Esophagus squamous epithelium (tissue), 5 donors: Measurements from ENCODE around the gene DHRS1. TPM values are rescaled to one million over a fixed set of nuclear protein-coding genes. Genes with fewer than 3 reads are reported as not detected.
A peak's percentile ranks its signal among the peaks of the same experiment; 100 is the strongest.

Source experiments
- DNase-seq: peaks from one replicate; lab custom pipeline; 2025; lab: John Stamatoyannopoulos, UW
- H3K27ac ChIP-seq, 4 donors: fragments of 200-600 bp; sonication (generic); one replicate each; pipeline ENCODE4 v1.5.1; 2016 to 2019; ENCODE audit warnings: mild to moderate bottlenecking in 1 of 4
- H3K27me3 ChIP-seq, 4 donors: fragments of 200-600 bp; sonication (generic); 1 replicate in 3 of 4; 2 replicates in 1 of 4; pipeline versions ENCODE4 v1.5.1 to v1.6.0; 2017 to 2021; ENCODE audit warnings: antibody characterized with exemption in 1 of 4
- H3K36me3 ChIP-seq, 3 donors: fragments of 200-600 bp; sonication (generic); one replicate each; pipeline ENCODE4 v1.5.1; 2016 to 2019
- H3K4me1 ChIP-seq, 3 donors: fragments of 200-600 bp; sonication (generic); one replicate each; pipeline ENCODE4 v1.5.1; 2017 to 2019
- H3K4me3 ChIP-seq, 4 donors: fragments of 200-600 bp; sonication (generic); 1 replicate in 3 of 4; 2 replicates in 1 of 4; pipeline ENCODE4 v1.5.1; 2016 to 2019; ENCODE audit warnings: mild to moderate bottlenecking in 2 of 4, moderate library complexity in 1 of 4
- H3K9me3 ChIP-seq, 3 donors: fragments of 200-600 bp; sonication (generic); one replicate each; pipeline ENCODE4 v1.5.1; 2016 to 2019
- CTCF ChIP-seq, 6 experiments: fragments of 450-650 bp in 4 of 6; fragments of 200-600 bp in 2 of 6; sonication (generic) in 2 of 6; IDR thresholded peaks; one replicate each; pipeline ENCODE4 v1.5.1; 2016 to 2019; ENCODE audit warnings: antibody characterized with exemption in 6 of 6, mild to moderate bottlenecking in 4 of 6, moderate library complexity in 4 of 6
- POLR2A ChIP-seq, 4 donors: fragments of 450-650 bp; IDR thresholded peaks; one replicate each; pipeline ENCODE4 v1.6.1; 2017; ENCODE audit warnings: antibody characterized with exemption in 4 of 4, mild to moderate bottlenecking in 4 of 4, moderate library complexity in 3 of 4
- WGBS, 2 donors: methylation state at CpG; one replicate each; pipeline ENCODE4 v1.1.5; 2018; 5-methylcytosine and 5-hydroxymethylcytosine counted together
- intact Hi-C: fragments of 100-400 bp; cut with DNase I; formaldehyde crosslinking; loops from one replicate; pipeline ENCODE4 v1.15.0; 2022
- total RNA-seq, 4 donors: library from RNA; depleted of rRNA; stranded (reverse); fragments of >200 nt; gene quantifications; one replicate each; pipeline ENCODE4 v1.1.0, GENCODE V29; 2016
- donor health status: DM: yes; HTN: yes; CAD: no.

Gene DHRS1
- total RNA-seq, 4 donors from 2014 or later, result 81.6 to 164 (median 101) TPM

GRCh38 chr14:24252289-24253124 is 47.1 kb downstream of the DHRS1 start:
- no peak for DNase-seq
- intact Hi-C loops, result no loop called here
- Histone ChIP-seq H3K4me3 (no peak overlapping the region), H3K4me1 (no peaks in the 10 kb centered on the region), H3K36me3 (peaks cover 7 to 97% (median 28%) of the 10 kb centered on the region in 3 donors), H3K27me3 (no peaks in the 10 kb centered on the region), H3K9me3 (no peaks in the 10 kb centered on the region), H3K27ac (no peak overlapping the region)
- WGBS, 2 donors, result 53% methylated on average over 2 of the region's 11 CpGs; no CpG with 5 or more reads in 1 of the 2 donors
- no peak for TF ChIP-seq CTCF (IDR thresholded peaks at IDR 0.05)
- no peak for TF ChIP-seq POLR2A (IDR thresholded peaks at IDR 0.05)

- Histone ChIP-seq H3K27me3 (no peaks in the 10 kb centered on the region), H3K4me1 (no peaks in the 10 kb centered on the region), H3K9me3 (no peaks in the 10 kb centered on the region), H3K27ac (no peak overlapping the region), H3K4me3 (no peak overlapping the region), H3K36me3 (peaks cover 7 to 92% (median 25%) of the 10 kb centered on the region in 3 donors)
- intact Hi-C loops, result no loop called here
- TF ChIP-seq CTCF (IDR thresholded peaks at IDR 0.05), result peak in 1 of 6 experiments; percentile 8
- TF ChIP-seq POLR2A (IDR thresholded peaks at IDR 0.05), result no peak
- no peak for DNase-seq
- 88 to 100% methylated on average over 1 of the region's 1 CpG for WGBS, 2 donors
Observed at GRCh38 chr14:24251880-24252288, 47.7 kb downstream of the DHRS1 start.

- H3K9me3 ChIP-seq, result no peaks in the 10 kb centered on the region
- no peaks in the 10 kb centered on the region for H3K4me1 ChIP-seq
- H3K27me3 ChIP-seq, result no peaks in the 10 kb centered on the region
- intact Hi-C loops, result no loop called here
- WGBS, 2 donors, result 59 to 62% methylated on average over 4 of the region's 4 CpGs
- no peak overlapping the region for H3K4me3 ChIP-seq
- no peak overlapping the region for H3K27ac ChIP-seq
- TF ChIP-seq CTCF (IDR thresholded peaks at IDR 0.05) (no peak), POLR2A (IDR thresholded peaks at IDR 0.05) (no peak)
- H3K36me3 ChIP-seq, result peaks cover 7 to 76% (median 20%) of the 10 kb centered on the region in 3 donors
- no peak for DNase-seq
Observed at GRCh38 chr14:24250354-24250753, 49.2 kb downstream of the DHRS1 start.

- no peaks in the 10 kb centered on the region for H3K4me1 ChIP-seq
- intact Hi-C loops, result no loop called here
- no peak overlapping the region for H3K27ac ChIP-seq
- no peak for TF ChIP-seq POLR2A (IDR thresholded peaks at IDR 0.05)
- TF ChIP-seq CTCF (IDR thresholded peaks at IDR 0.05), result no peak
- no peak overlapping the region for H3K4me3 ChIP-seq
- peaks cover 7 to 67% (median 11%) of the 10 kb centered on the region in 3 donors for H3K36me3 ChIP-seq
- 82 to 84% methylated on average over 8 to 9 of the region's 13 CpGs for WGBS, 2 donors
- no peak for DNase-seq
- no peaks in the 10 kb centered on the region for H3K27me3 ChIP-seq
- no peaks in the 10 kb centered on the region for H3K9me3 ChIP-seq
Observed at GRCh38 chr14:24249230-24250021, 50.2 kb downstream of the DHRS1 start.

GRCh38 chr14:24247422-24247821 is 52.2 kb downstream of the DHRS1 start:
- Histone ChIP-seq H3K4me3 (no peak overlapping the region), H3K36me3 (peaks cover 3 to 47% (median 4%) of the 10 kb centered on the region in 3 donors), H3K27ac (peak overlapping the region in 2 of 4 donors; percentile 43 to 65), H3K9me3 (no peaks in the 10 kb centered on the region), H3K27me3 (no peaks in the 10 kb centered on the region), H3K4me1 (peaks cover 0 to 13% (median 4%) of the 10 kb centered on the region in 3 donors)
- TF ChIP-seq POLR2A (IDR thresholded peaks at IDR 0.05), result no peak
- TF ChIP-seq CTCF (IDR thresholded peaks at IDR 0.05), result no peak
- DNase-seq, result no peak
- intact Hi-C loops, result no loop called here
- 73 to 75% methylated on average over 7 of the region's 7 CpGs for WGBS, 2 donors
